GM12892 (cell line): ENCODE measurements around the gene MFSD2A.

ENCODE experiments used
- POLR2A ChIP-seq: IDR thresholded peaks from 2 replicates; pipeline ENCODE4 v1.6.1; 2011; ENCODE audit warnings: low read depth, low read length, control low read depth
- TAF1 ChIP-seq: IDR thresholded peaks from 2 replicates; pipeline ENCODE4 v1.6.1; 2011; ENCODE audit warnings: low read depth, mild to moderate bottlenecking, control low read depth, low read length, borderline replicate concordance

DNA sequence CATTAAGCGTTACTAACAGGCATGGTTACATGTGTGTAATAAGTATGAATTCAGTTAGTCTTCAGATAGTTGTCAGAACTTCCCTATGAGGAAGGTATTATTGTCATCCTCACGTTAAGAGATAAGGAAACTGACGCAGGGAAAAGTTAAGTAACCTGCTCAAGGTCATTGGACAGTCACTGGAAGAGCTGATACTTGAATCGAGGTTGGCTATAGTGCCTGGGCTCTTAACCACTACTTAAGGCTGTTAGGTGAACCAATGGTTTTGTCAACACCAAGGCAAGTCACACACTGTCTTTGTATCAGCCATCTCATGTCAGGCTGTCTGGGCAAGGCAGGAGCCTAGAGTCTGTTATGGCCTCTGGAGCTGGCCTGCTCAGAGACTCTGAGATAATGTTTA is 16.2 kb downstream of the MFSD2A start:
- TF ChIP-seq TAF1 = no peak
- no peak for TF ChIP-seq POLR2A
